Measurements from ENCODE around the gene VGLL3.

GRCh38 chr3:86951322-86951721, 39.6 kb downstream of the VGLL3 start:
- TF ChIP-seq POLR2A (IDR thresholded peaks at IDR 0.05) (no peak), CTCF (IDR thresholded peaks at IDR 0.05) (no peak), EP300 (IDR thresholded peaks at IDR 0.05) (no peak)
